ENCODE measurements around the gene IFT25. TPM values are rescaled to one million over a fixed set of nuclear protein-coding genes. Genes with fewer than 3 reads are reported as not detected.
A peak's percentile ranks its signal among the peaks of the same experiment; 100 is the strongest.

The IFT25 gene
- total RNA-seq, 2 experiments from 2014 or later = 53.2 to 59.1 TPM

DNA sequence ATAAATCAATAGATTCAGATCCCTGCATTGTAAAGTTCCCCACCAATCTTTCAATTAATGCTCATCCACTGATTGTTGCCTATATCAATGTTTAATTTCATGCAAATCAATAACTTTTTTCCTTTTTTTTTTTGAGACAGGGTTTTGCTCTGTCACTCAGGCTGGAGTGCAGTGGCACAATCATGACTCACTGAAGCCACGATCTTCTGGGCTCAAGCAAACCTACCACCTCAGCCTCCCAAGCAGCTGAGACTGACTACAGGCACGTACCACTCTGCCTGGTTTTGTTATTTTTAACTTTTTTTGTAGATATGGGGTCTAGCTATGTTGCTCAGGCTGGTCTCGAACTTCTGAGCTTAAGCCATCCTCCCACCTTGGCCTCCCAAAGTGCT lies 25.8 kb downstream of the IFT25 start:
- Mint-ChIP-seq H3K36me3 (peaks cover 9% of the 10 kb centered on the region), H3K9me3 (no peaks in the 10 kb centered on the region), H3K4me3 (no peak overlapping the region), H3K4me1 (peaks cover 32% of the 10 kb centered on the region), H3K27me3 (no peaks in the 10 kb centered on the region), H3K27ac (peak overlapping the region; percentile 86)
- DNase-seq = peak; percentile 31

- no peaks in the 10 kb centered on the region for H3K9me3 Mint-ChIP-seq
- peaks cover 34% of the 10 kb centered on the region for H3K4me1 Mint-ChIP-seq
- H3K27me3 Mint-ChIP-seq = no peaks in the 10 kb centered on the region
- H3K4me3 Mint-ChIP-seq = no peak overlapping the region
- H3K27ac Mint-ChIP-seq = no peak overlapping the region
- no peak for DNase-seq
- peaks cover 9% of the 10 kb centered on the region for H3K36me3 Mint-ChIP-seq
Observed at GRCh38 chr1:53918343-53918742, 27.2 kb downstream of the IFT25 start.

- H3K36me3 Mint-ChIP-seq = peaks cover 6% of the 10 kb centered on the region
- no peak overlapping the region for H3K4me3 Mint-ChIP-seq
- H3K4me1 Mint-ChIP-seq = peaks cover 16% of the 10 kb centered on the region
- no peak overlapping the region for H3K27ac Mint-ChIP-seq
- DNase-seq = no peak
- no peaks in the 10 kb centered on the region for H3K27me3 Mint-ChIP-seq
- no peaks in the 10 kb centered on the region for H3K9me3 Mint-ChIP-seq
Observed at GRCh38 chr1:53913352-53914033, 32.0 kb downstream of the IFT25 start.

DNA sequence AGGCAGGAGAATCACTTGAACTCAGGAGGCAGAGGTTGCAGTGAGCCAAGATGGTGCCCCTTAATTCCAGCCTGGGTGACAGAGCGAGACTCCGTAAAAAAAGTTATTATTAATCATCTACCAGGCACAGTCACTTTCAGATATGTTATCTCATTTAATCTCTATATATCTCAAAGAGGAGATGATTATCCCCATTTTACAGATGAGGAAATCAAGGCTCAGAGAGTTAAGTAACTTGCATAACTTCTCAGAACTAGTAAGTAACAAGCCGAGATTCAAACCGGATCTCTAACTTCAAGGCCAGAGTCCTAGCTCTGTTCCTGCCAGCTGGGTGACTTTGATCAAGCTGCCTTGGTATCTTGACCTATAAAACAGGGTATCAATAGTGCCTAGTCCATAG lies 34.1 kb downstream of the IFT25 start:
- H3K27me3 Mint-ChIP-seq = no peaks in the 10 kb centered on the region

DNA sequence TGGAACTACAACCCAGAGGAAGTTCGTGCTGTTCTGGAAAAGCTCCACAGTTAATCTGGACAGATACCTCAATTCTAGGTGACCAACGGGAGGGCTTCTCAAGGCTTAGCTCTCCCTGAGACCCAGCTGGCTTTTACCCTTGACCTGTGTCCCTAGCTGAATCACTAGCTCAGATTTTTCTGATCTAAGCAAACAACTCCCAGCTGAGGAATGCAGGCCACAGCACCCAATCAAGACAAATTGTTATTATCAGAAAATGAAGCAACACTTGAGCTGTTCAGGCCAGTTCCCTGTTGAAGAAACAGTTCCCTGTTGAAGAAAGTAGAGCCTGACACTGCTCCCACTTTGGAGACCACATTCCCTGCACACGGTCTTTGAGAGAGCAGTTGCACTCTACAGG lies 35.6 kb downstream of the IFT25 start:
- Mint-ChIP-seq H3K27me3 (no peaks in the 10 kb centered on the region), H3K36me3 (peaks cover 2% of the 10 kb centered on the region), H3K4me3 (no peak overlapping the region), H3K27ac (no peak overlapping the region), H3K4me1 (peaks cover 5% of the 10 kb centered on the region), H3K9me3 (no peaks in the 10 kb centered on the region)
- no peak for DNase-seq

More for the DNA sequence above, 34.1 kb downstream of the IFT25 start:
- Mint-ChIP-seq H3K4me3 (no peak overlapping the region), H3K9me3 (no peaks in the 10 kb centered on the region), H3K27ac (no peak overlapping the region), H3K4me1 (peaks cover 12% of the 10 kb centered on the region), H3K36me3 (peaks cover 2% of the 10 kb centered on the region)
- no peak for DNase-seq

GRCh38 chr1:53906121-53906520 lies 39.4 kb downstream of the IFT25 start:
- Mint-ChIP-seq H3K36me3 (no peaks in the 10 kb centered on the region), H3K9me3 (no peaks in the 10 kb centered on the region), H3K4me1 (peaks cover 3% of the 10 kb centered on the region), H3K27ac (no peak overlapping the region), H3K4me3 (no peak overlapping the region), H3K27me3 (no peaks in the 10 kb centered on the region)
- no peak for DNase-seq

GRCh38 chr1:53905509-53905908 lies 40.0 kb downstream of the IFT25 start:
- Mint-ChIP-seq H3K9me3 (no peaks in the 10 kb centered on the region), H3K27me3 (no peaks in the 10 kb centered on the region), H3K27ac (no peak overlapping the region), H3K4me3 (no peak overlapping the region), H3K4me1 (peaks cover 4% of the 10 kb centered on the region), H3K36me3 (no peaks in the 10 kb centered on the region)
- no peak for DNase-seq

- Mint-ChIP-seq H3K9me3 (no peaks in the 10 kb centered on the region), H3K27ac (no peak overlapping the region), H3K27me3 (no peaks in the 10 kb centered on the region), H3K4me3 (no peak overlapping the region), H3K36me3 (no peaks in the 10 kb centered on the region), H3K4me1 (peaks cover 4% of the 10 kb centered on the region)
- no peak for DNase-seq
Observed at GRCh38 chr1:53902235-53903138, 43.0 kb downstream of the IFT25 start.

GRCh38 chr1:53899708-53900107 lies 45.8 kb downstream of the IFT25 start:
- DNase-seq = no peak
- peaks cover 7% of the 10 kb centered on the region for H3K27me3 Mint-ChIP-seq
- no peaks in the 10 kb centered on the region for H3K36me3 Mint-ChIP-seq
- peaks cover 4% of the 10 kb centered on the region for H3K4me1 Mint-ChIP-seq
- H3K9me3 Mint-ChIP-seq = no peaks in the 10 kb centered on the region
- H3K4me3 Mint-ChIP-seq = no peak overlapping the region
- no peak overlapping the region for H3K27ac Mint-ChIP-seq

GRCh38 chr1:53899206-53899628 lies 46.3 kb downstream of the IFT25 start:
- Mint-ChIP-seq H3K36me3 (no peaks in the 10 kb centered on the region), H3K27ac (no peak overlapping the region), H3K27me3 (peaks cover 7% of the 10 kb centered on the region), H3K9me3 (no peaks in the 10 kb centered on the region), H3K4me1 (peaks cover 4% of the 10 kb centered on the region), H3K4me3 (no peak overlapping the region)
- DNase-seq = no peak

DNA sequence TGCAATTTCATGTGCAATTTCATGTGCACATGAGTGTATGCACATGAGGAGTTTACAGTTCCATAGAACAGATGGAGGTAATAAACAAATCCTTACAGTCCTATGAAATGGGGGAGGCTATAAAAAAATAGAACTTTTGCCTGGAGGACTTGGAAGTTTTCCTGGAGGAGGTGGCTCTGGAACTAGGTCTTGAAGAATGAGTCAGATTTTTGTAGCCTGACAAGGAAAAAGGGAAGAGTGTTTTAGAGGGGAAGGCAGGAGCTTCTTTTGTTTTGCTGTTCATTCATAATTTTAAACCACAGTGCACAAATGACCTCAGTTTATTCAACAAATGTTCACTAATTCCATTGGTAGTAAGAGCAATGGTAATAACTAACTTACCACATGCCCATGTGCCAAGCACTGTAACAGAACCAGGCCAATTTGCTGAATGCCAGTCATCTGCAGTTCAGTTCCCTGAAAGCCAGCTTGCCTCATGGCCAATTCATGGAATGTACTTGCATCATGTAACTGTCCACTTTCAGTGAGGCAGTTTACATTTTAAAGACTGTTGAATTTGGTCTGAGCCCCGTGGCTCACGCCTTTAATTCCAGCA lies 48.8 kb downstream of the IFT25 start:
- peaks cover 14% of the 10 kb centered on the region for H3K27me3 Mint-ChIP-seq
- H3K9me3 Mint-ChIP-seq = no peaks in the 10 kb centered on the region
- no peak overlapping the region for H3K4me3 Mint-ChIP-seq
- no peak for DNase-seq
- peaks cover 13% of the 10 kb centered on the region for H3K4me1 Mint-ChIP-seq
- no peak overlapping the region for H3K27ac Mint-ChIP-seq
- H3K36me3 Mint-ChIP-seq = no peaks in the 10 kb centered on the region

GRCh38 chr1:53895421-53895820 lies 50.1 kb downstream of the IFT25 start:
- peaks cover 17% of the 10 kb centered on the region for H3K4me1 Mint-ChIP-seq
- no peaks in the 10 kb centered on the region for H3K36me3 Mint-ChIP-seq
- no peak overlapping the region for H3K27ac Mint-ChIP-seq
- H3K9me3 Mint-ChIP-seq = no peaks in the 10 kb centered on the region
- peaks cover 14% of the 10 kb centered on the region for H3K27me3 Mint-ChIP-seq
- H3K4me3 Mint-ChIP-seq = no peak overlapping the region
- no peak for DNase-seq

- Mint-ChIP-seq H3K4me3 (no peak overlapping the region), H3K4me1 (peaks cover 23% of the 10 kb centered on the region), H3K27me3 (peaks cover 14% of the 10 kb centered on the region), H3K27ac (no peak overlapping the region), H3K36me3 (no peaks in the 10 kb centered on the region), H3K9me3 (no peaks in the 10 kb centered on the region)
- no peak for DNase-seq
Observed at GRCh38 chr1:53894644-53895043, 50.9 kb downstream of the IFT25 start.

DNA sequence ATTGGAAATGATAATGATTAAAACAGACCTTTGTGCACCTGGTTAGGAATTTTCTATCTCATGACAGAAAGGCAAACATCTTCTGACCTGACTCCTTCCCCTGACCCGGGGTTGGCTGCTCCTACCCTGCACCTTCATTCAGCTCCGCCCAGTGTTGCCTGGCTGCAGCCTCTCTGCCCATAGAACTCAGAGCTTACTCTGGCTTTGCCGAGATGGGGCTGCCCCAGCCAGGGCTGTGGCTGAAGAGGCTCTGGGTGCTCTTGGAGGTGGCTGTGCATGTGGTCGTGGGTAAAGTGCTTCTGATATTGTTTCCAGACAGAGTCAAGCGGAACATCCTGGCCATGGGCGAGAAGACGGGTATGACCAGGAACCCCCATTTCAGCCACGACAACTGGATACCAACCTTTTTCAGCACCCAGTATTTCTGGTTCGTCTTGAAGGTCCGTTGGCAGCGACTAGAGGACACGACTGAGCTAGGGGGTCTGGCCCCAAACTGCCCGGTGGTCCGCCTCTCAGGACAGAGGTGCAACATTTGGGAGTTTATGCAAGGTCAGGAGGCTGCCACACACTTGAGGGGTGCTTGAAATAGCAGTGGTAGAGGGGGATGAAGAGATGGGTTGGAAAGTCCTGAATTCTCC lies 51.4 kb downstream of the IFT25 start, which contains the start of gene DIO1:
Gene DIO1 (plus strand): TSS at position 189 of the 638 bp plus-strand sequence. CDS start 24 bp downstream, at position 213.
- peak; percentile 34 for DNase-seq
- peaks cover 14% of the 10 kb centered on the region for H3K27me3 Mint-ChIP-seq
- H3K27ac Mint-ChIP-seq = no peak within 1 kb of the TSS
- H3K36me3 Mint-ChIP-seq = no peaks in the 10 kb centered on the region
- no peak within 1 kb of the TSS for H3K4me3 Mint-ChIP-seq
- H3K4me1 Mint-ChIP-seq = peaks cover 26% of the 10 kb centered on the region
- H3K9me3 Mint-ChIP-seq = no peaks in the 10 kb centered on the region

DNA sequence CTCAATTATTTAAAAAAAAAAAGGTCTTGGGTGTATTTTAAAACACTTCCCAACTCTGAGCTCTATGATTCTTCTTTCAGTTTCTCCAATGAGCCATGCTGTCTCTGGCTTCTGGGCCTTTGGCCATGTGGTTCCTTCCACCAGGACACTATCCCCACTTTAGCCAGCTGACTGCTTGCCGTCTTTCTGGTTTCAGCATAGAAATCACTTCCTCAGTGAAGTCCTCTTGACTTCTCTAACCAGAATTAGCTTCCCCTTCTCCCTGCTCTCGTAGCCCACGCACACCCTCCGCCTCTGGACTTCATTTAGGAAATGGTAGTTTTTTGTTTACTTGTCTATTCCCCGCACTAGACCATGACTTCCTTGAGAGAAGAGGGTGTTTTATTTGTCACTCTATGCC lies 52.6 kb downstream of the IFT25 start:
- peaks cover 36% of the 10 kb centered on the region for H3K4me1 Mint-ChIP-seq
- no peaks in the 10 kb centered on the region for H3K36me3 Mint-ChIP-seq
- no peak overlapping the region for H3K4me3 Mint-ChIP-seq
- DNase-seq = no peak
- no peaks in the 10 kb centered on the region for H3K9me3 Mint-ChIP-seq
- H3K27ac Mint-ChIP-seq = no peak overlapping the region
- peaks cover 14% of the 10 kb centered on the region for H3K27me3 Mint-ChIP-seq
